HFF-Myc (cell line): ENCODE data around the gene TLL1.

Source experiments
- DNase-seq: peaks from one replicate; pipeline ENCODE4 v3.0.0-alpha.2; 2011; ENCODE audit warnings: low read depth; ENCODE audit errors: extremely low read depth
- H3K4me3 ChIP-seq: replicated peaks from 2 replicates; pipeline ENCODE4 v1.5.1; 2011; ENCODE audit warnings: low read depth, mild to moderate bottlenecking, control low read depth, low read length
- CTCF ChIP-seq: IDR thresholded peaks from 2 replicates; pipeline ENCODE4 v1.5.1; 2012; ENCODE audit warnings: mild to moderate bottlenecking, low read depth, low read length, control low read depth; ENCODE audit errors: missing control alignments

TLL1 gene

GRCh38 chr4:165982934-165983333, 109.9 kb downstream of the TLL1 start:
- no peak for TF ChIP-seq CTCF
- no peak overlapping the region for H3K4me3 ChIP-seq
- DNase-seq = no peak

DNA sequence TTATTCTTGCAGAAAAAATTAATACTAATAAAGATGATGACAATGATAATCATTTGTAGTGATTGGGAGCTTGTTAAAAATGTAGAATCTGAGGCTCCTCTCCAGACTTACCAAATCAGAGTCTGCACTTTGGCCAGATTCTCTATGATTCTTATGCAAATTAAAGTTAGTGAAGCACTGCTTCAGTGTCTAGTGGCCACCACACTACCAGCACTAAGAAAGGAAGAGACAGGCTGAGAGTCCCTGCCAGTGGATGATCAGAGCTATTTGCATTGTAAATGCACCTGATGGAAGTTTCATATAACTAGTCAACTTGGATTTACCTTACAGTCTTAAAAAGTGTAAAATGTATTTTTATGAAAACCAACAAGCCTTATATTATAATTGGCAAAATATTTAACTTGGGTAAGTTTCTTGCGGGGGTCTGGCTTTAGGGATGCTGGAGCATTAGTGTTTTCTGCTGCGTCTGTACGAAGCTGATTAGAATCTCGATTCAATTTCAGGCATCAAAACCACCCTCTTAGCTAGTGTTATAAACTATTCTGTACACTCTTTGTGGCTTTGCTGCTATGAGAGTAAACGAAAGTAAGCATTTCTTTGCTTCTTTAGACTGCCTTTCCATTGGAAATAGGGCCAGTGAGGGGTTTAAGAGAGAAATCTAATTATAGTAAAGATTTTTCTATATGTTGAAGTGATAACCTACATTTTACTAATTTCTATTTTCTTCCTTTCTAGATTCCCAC, 114.1 kb downstream of the TLL1 start:
- no peak for TF ChIP-seq CTCF
- no peak overlapping the region for H3K4me3 ChIP-seq
- DNase-seq = no peak

DNA sequence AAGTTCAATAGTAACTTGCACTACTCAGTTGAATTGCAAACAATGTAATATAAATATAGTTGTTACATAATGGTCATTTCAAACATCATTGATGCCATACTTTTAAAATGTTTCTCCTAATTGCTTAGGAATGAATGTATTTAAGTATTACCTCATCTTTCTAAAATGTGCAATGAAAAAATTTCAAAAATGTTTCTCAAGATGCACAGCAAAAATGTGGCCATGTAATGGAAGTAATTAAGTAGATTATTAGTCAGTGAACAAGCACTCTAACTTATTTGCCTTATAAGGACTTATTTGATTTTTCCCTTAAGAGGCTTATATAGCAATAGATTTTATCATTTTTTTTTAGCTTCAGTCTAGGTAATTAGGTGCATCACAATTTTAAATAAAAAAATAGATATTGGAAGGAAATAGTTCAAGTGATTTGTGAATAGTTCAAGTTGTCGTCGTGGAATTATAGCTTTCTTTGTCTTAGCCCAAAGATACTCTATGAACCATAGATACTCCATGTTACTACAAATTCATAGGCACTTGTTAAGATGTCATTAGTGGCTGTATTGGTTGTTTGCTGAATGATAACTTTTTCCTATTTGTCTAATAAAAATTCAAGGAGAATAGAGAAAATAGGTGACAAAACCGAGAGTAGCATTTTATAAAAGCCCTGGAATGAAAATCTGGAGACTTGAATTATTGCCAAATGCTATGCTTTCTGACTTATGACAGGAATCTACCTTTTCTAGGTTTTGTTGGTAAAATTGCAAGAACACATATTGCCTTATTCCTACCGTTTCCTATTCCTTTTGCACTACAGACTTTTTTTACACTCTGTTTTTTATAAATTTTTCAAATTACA, 118.5 kb downstream of the TLL1 start:
- peak; percentile 45 for DNase-seq
- H3K4me3 ChIP-seq = no peak overlapping the region
- TF ChIP-seq CTCF = no peak

DNA sequence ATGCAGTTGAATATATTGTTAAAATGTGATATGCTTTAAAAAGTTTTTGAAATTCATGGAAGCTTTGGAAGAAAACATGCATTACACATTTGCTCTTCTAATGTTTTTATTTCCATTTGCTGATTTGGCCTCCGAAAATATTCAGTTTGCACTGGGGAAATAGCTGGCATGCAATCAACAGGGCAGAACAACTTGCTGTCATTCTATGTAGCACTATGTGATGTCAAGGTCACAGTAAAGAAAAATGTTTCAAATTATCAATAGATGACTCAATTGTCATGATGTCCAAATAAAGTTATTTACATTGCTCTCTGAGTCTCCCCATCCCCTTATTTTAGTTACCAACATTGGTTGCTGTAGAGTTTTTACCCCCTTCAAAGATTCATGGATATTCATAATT, 119.2 kb downstream of the TLL1 start:
- no peak for TF ChIP-seq CTCF
- no peak overlapping the region for H3K4me3 ChIP-seq
- no peak for DNase-seq

DNA sequence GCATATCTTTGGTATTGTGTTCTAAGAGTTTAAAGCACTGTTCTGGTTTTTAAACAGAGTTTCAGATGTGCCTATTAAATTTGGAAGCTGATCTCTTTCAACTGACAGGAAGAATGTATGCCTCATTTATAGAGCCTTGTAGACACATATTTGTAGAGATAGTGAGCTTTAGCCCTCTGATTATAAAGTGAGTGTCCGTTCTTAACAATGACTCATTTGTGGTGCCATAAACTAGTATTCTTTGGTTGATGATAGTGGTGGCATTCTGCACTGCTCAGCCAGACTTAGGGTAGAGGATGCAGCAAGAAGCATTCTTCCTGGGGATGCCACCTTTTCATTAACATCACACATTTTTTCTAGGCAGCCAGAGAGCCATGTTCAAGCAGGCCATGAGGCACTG, 121.7 kb downstream of the TLL1 start:
- no peak for DNase-seq
- TF ChIP-seq CTCF = no peak
- no peak overlapping the region for H3K4me3 ChIP-seq

DNA sequence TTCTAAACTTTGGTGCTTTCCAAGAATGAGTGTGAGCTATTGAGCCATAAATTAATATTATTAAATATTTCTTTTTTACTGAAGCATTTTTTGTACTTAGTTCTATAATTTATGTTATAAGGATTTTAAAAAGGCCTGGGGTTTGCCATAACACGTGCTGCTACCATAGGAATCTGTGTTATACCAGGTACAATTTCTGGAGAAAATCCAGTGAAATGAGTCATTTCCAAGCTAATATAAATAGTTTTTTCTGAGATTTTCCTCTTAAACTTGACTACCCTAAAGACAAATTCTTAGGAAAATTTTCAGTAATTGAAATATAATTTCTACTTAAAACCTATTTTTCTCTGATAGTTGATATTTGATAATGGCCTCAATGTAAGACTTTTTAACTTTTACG, 130.8 kb downstream of the TLL1 start:
- no peak overlapping the region for H3K4me3 ChIP-seq
- TF ChIP-seq CTCF = no peak
- no peak for DNase-seq
